Activated CD4-positive, CD25-positive, alpha-beta regulatory T cell treated with anti-CD3 and anti-CD28 coated beads, Interleukin-2, amount 50 U/mL, for 16 hours (primary cell): ENCODE results near the gene ZNRF4.

ENCODE experiments used
- DNase-seq: peaks from one replicate; pipeline ENCODE4 v3.0.0-alpha.2; 2020; ENCODE audit warnings: low read depth, low spot score

The ZNRF4 gene

GRCh38 chr19:5504114-5504513 lies 48.9 kb downstream of the ZNRF4 start:
- no peak for DNase-seq
